Lower leg skin (tissue), 4 donors: ENCODE measurements around the gene ENOX1. TPM values are rescaled to one million over a fixed set of nuclear protein-coding genes. Genes with fewer than 3 reads are reported as not detected.

ENCODE experiments used
- DNase-seq, 2 donors: peaks; one replicate each; pipeline ENCODE4 v3.0.0-alpha.2; 2019; ENCODE audit warnings: low spot score in 2 of 2
- H3K4me3 ChIP-seq: fragments of 200-600 bp; sonication (generic); 2 replicates; pipeline ENCODE4 v1.5.1; 2017; ENCODE audit warnings: mild to moderate bottlenecking, low read depth; ENCODE audit not compliant: poor library complexity, severe bottlenecking
- POLR2A ChIP-seq, 2 donors: fragments of 450-650 bp; IDR thresholded peaks; one replicate each; pipeline ENCODE4 v1.6.1; 2016 to 2017; ENCODE audit warnings: antibody characterized with exemption in 2 of 2, mild to moderate bottlenecking in 1 of 2, moderate library complexity in 1 of 2
- WGBS, 2 donors: methylation state at CpG; one replicate each; pipeline ENCODE4 v1.1.5; 2018; 5-methylcytosine and 5-hydroxymethylcytosine counted together
- intact Hi-C: fragments of 100-400 bp; cut with DNase I; formaldehyde crosslinking; loops from one replicate; pipeline ENCODE4 v1.15.0; 2023; ENCODE audit warnings: low total_unique reads
- total RNA-seq, 4 donors: library from RNA; depleted of rRNA; stranded (reverse); fragments of >200 nt; gene quantifications; one replicate each; pipeline ENCODE4 v1.1.0, GENCODE V29; 2016
- TF ChIP-seq, protein P1 (sequence below), 3 donors: fragments of 450-650 bp; IDR thresholded peaks; one replicate each; pipeline ENCODE4 v1.5.1; 2016; ENCODE audit warnings: antibody characterized with exemption in 3 of 3, mild to moderate bottlenecking in 3 of 3, moderate library complexity in 2 of 3

ENOX1 gene
- total RNA-seq, 4 donors from 2014 or later = 0.11 to 0.52 (median 0.30) TPM

DNA sequence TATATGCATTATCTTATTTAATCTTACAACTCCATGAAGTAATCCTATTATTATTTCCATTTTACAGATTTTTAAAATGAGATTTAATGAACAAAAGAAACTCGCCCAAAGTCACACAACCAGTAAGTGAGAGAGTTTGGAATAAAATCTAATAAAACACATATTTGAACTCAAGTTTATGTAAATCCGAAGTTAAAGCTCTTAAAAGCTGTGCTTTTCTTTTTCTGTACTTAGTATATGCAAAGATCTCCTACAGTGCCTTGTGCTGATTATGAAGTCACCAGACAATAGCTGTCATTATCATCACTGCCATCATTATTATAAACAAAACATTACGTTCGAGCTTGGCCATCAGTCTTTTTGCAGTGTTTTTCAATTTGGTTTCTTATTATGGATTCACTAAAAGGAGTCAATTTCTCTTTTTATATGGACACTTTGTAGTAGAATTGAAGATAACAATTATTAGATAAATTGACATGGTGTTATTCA, 29.7 kb upstream of the ENOX1 start:
- intact Hi-C loops = no loop called here
- TF ChIP-seq, protein P1, sequence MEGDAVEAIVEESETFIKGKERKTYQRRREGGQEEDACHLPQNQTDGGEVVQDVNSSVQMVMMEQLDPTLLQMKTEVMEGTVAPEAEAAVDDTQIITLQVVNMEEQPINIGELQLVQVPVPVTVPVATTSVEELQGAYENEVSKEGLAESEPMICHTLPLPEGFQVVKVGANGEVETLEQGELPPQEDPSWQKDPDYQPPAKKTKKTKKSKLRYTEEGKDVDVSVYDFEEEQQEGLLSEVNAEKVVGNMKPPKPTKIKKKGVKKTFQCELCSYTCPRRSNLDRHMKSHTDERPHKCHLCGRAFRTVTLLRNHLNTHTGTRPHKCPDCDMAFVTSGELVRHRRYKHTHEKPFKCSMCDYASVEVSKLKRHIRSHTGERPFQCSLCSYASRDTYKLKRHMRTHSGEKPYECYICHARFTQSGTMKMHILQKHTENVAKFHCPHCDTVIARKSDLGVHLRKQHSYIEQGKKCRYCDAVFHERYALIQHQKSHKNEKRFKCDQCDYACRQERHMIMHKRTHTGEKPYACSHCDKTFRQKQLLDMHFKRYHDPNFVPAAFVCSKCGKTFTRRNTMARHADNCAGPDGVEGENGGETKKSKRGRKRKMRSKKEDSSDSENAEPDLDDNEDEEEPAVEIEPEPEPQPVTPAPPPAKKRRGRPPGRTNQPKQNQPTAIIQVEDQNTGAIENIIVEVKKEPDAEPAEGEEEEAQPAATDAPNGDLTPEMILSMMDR (IDR thresholded peaks at IDR 0.05) = no peak
- no peak for TF ChIP-seq POLR2A (IDR thresholded peaks at IDR 0.05)
- 82% methylated on average over 4 of the region's 4 CpGs for WGBS, 2 donors
- DNase-seq = no peak
- H3K4me3 ChIP-seq = no peak overlapping the region

GRCh38 chr13:43815204-43815603, 28.4 kb upstream of the ENOX1 start:
- no peak for DNase-seq
- H3K4me3 ChIP-seq = no peak overlapping the region
- intact Hi-C loops = no loop called here
- WGBS, 2 donors = 28 to 36% methylated on average over 2 of the region's 2 CpGs
- TF ChIP-seq, protein P1 (IDR thresholded peaks at IDR 0.05) = no peak
- TF ChIP-seq POLR2A (IDR thresholded peaks at IDR 0.05) = no peak

DNA sequence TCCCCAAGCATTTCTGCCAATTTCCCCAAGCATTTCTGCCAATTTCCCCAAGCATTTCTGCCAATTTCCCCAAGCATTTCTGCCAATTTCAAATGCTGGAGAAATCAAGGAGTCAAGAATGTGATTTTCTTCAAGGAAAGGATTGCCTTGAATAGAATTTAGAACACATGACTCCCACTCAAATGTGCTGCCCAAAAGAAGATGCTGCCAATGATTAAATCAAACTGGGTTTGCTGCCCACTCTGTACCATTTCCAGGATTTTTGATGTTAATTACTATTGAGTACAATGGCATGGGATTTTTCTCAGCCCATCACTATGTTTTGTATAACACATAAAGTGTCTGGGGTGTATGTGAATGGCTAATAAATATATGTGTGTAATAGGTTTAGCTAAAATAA, 21.9 kb upstream of the ENOX1 start:
- no peak overlapping the region for H3K4me3 ChIP-seq
- DNase-seq = no peak
- intact Hi-C loops = no loop called here
- no peak for TF ChIP-seq POLR2A (IDR thresholded peaks at IDR 0.05)
- TF ChIP-seq, protein P1 (IDR thresholded peaks at IDR 0.05) = no peak

DNA sequence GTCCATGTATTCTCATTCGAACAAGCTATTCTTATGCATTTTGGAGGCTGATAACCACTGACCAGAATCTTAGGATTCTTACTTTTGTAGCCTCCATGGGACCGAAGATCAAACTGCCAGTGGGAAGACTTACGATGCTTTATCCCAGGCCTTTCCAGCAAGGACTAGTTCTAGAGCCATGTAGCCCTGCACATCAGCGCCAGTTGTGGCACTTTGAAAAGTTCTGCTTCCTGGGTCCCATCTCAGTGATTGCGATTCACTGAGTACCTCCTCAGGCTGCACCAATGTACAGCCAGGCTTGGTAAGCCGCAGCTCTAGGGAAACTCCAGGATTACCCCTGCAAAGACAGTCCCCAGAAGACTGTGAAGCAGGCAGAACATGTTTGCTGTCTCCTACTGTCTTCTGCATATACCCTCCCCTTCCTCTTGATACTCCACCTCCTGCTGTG, 18.9 kb upstream of the ENOX1 start:
- WGBS, 2 donors = 78 to 84% methylated on average over 6 of the region's 6 CpGs
- intact Hi-C loops = no loop called here
- no peak for TF ChIP-seq POLR2A (IDR thresholded peaks at IDR 0.05)
- TF ChIP-seq, protein P1 (IDR thresholded peaks at IDR 0.05) = no peak
- H3K4me3 ChIP-seq = no peak overlapping the region
- no peak for DNase-seq

GRCh38 chr13:43805071-43805468, 18.3 kb upstream of the ENOX1 start:
- intact Hi-C loops = no loop called here
- WGBS, 2 donors = 21 to 27% methylated on average over 3 of the region's 3 CpGs
- peak in 1 of 2 donors; percentile 19 for DNase-seq
- TF ChIP-seq POLR2A (IDR thresholded peaks at IDR 0.05) = no peak
- TF ChIP-seq, protein P1 (IDR thresholded peaks at IDR 0.05) = no peak
- no peak overlapping the region for H3K4me3 ChIP-seq

GRCh38 chr13:43804461-43805070, 17.8 kb upstream of the ENOX1 start:
- intact Hi-C loops = loop anchor here (5.0 kb wide), 2 partner anchors 712 to 837 kb away; no protein-coding TSS in a partner anchor
- no peak for TF ChIP-seq POLR2A (IDR thresholded peaks at IDR 0.05)
- TF ChIP-seq, protein P1 (IDR thresholded peaks at IDR 0.05) = no peak
- DNase-seq = no peak
- no peak overlapping the region for H3K4me3 ChIP-seq
- 14 to 17% methylated on average over 5 of the region's 5 CpGs for WGBS, 2 donors
